Cortex of kidney (tissue), 1 donor: ENCODE measurements around the gene WASL.

Experiments
- DNase-seq: peaks from one replicate; lab custom pipeline; 2025; lab: John Stamatoyannopoulos, UW

Gene WASL

GRCh38 chr7:123690550-123690949 is 58.3 kb downstream of the WASL start:
- DNase-seq, result no peak

DNA sequence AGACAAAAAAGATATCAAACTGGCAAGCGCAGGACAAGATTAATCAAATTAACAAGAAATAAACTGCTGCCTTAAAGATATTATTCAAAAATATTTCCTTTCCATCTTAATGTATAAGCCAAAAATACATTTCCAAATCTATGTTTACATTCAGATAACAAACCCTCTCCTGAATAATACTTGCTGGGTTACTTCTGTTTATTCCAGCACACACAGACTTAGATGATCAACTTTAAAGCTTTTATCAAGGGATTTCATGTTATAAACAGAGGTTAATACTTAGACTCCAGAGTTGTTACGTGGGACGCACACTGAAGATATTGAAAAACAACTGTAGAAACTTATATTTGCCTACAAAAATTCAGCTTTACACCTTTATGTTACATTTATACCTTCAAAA is 59.6 kb downstream of the WASL start:
- no peak for DNase-seq

- no peak for DNase-seq
Observed at GRCh38 chr7:123687727-123688126, 61.1 kb downstream of the WASL start.

DNA sequence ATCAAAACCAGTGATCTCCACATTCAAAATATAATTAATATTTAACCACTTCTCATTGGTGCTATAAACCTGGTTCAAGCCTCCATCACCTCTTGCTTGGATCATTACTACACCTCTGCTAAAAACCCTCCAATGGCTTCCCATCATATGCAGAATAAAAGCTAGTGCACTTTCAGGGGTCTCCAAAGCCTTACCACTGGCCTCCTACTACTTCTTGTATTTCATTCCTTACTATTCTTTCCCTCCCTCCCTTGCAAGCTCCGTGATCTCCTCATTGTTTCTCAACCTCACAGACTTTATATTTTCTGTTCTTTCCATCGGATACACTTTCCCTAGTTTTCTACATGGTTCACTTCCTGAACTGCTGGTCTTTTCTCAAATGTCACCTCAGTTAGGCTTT is 61.6 kb downstream of the WASL start:
- no peak for DNase-seq

DNA sequence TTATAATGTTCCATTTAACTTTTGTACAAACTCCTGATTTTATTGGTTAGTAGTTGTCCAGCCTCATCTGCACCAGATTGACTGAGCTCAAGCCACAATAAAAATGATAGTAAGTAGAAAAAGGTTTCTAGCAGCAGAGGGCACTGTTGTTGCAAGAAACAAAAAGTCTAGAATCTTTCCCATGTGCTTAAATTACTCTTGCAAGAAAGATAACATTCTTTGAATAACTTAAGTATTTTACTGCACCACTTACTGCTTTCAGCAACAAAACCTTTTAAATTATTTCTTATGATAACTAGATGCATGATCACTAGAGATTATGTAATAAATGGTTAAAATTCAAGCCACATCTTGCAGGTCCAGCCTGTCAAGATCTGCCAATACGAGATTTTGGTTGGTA is 66.1 kb downstream of the WASL start:
- no peak for DNase-seq

DNA sequence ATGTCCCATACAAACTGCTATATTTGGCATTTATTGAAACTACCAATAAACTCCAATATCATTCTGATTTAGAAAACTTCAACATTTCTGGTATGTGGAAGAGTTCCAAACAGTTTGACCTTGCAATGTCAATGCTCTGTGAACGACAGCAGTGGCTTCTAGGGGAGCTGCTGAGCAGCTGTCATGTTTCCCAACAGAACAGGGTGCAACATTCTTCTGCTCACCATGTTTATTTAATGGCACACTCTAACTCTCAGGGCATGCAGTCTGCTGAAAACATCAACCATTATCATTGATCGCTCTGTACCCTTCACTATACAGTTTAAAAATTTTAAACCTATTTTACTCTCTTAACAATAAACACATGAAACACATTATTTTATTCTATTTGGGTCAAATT is 67.2 kb downstream of the WASL start:
- DNase-seq, result no peak

DNA sequence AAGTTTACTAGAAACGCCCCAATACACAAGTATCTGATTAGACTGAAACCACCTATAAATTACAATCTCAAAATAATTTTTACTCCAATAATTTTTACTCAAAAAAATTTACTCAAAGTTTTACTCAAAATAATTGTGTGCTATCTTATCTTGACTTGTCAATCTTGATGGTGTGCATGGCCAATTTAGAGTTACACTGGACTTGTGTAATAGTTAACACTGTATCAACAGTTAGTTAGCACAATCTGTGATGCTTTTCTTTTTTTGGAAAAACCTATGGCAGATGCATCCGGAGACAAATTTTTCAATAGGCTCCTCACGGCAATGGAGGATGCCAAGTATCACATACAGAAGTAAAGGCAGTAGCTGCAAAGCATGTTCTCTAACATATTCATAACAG is 68.2 kb downstream of the WASL start:
- no peak for DNase-seq

DNA sequence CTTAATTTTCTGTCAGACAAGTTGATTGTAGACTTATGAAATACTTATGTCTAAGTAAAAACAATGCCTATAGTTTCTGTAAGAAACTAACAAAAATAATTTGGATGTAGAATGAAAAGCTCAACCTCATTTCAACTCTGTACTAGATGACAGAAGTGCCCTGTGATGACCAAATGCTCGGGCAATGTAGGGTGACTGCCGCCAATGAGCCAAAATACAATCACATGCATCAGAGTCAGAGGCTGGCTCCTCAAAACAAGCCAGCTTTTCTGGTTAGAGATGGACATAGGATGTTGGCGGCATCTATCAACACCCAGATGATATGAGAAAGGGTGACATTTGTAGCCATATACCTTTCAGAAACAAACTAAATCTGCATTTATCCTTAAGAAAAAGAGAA is 69.2 kb downstream of the WASL start:
- no peak for DNase-seq

DNA sequence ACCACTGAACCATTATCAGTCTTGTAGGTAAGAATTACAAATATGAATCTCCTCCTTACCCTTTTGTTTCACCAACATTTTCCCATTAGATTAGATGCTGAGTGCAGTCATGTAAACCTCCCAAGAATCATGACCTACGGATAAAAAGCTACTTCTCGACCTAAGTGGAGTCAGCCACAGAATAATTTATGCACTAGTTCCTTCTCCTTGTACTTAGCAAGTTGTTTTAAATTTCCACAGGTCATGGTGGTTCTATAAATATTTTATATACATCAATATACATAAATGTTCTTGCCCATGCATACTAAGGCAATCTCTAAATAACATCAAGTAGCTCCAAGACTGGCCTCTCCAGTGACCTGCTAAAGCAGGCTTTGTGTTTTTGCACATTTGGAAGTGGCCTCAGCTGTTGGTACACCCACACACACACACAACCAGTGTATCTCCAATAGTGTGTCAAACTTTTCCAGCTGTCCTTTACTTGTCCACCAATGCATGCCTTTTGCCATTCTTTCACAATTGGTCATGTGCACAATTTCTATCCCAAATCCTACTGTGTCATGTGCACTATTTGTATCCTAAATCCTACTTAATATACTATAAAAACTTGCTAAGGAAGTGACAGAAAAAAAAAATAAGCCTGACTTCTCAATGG is 71.6 kb downstream of the WASL start:
- no peak for DNase-seq

- no peak for DNase-seq
Observed at GRCh38 chr7:123675181-123675473, 73.7 kb downstream of the WASL start.

DNA sequence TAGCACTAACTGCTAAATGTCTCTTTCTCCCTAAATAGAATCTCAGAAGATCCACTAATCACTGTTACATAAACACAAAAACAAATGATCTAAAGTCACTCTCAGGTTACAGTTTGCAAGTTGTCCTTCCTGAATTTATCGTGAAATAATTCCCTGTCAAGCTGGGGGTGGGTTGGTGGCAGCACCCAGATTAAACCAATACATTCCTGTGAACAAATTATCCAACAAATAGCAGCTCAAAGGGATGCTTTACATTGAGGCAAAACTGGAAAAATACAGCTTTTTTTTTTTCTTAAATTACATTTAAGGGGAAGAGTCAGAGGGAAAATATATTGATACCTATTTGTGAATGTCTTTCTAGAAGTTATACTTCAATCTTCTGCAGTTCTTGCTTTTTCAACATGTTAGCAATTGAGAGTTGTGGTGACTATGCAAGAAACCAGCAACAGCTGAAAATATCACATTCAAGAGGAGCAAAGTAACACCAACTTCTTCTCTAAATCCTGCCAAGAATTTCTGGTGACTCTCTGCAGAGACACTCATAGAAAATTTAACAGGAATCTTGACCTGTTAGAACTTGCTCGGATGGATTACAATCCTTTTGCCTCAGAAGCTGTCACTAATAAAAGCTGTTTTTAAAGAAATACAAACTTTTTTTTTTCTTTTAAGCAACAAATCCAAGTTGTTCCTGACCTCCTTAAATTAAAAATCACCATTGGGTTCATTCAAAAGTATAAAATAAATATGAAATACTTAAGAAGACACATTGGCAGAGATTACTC is 74.2 kb downstream of the WASL start:
- DNase-seq, result no peak

DNA sequence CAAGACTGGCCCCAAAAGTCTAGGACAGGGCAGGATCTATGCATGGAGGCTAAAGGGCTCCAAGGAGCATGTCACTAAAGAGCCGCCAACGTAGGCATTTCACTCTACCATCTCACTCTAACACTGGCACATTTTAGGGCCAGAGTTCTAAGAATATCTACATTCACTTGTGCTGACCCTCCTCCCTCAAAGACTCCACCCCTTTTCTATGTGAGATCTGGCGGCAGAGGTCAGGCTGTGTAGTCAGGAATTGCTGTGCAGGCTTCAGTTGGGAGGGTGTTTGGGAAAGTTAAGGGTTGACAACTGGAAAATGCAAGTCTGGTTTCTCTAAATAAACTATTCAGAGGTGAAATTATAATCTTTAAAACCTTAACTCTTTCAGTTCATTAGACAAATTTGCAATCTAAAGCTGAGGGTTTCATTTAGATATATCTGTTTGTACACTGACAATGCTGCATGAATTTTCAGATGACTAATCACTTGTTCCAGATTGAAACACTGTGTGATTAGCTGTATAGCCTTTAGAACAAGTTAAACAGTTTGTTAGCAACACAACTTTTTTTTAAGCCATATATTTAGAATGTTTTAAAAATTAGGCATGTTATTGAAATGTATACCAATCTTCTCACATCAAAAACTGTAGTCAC is 74.9 kb downstream of the WASL start:
- DNase-seq, result no peak

- no peak for DNase-seq
Observed at GRCh38 chr7:123673137-123673732, 75.6 kb downstream of the WASL start.

DNA sequence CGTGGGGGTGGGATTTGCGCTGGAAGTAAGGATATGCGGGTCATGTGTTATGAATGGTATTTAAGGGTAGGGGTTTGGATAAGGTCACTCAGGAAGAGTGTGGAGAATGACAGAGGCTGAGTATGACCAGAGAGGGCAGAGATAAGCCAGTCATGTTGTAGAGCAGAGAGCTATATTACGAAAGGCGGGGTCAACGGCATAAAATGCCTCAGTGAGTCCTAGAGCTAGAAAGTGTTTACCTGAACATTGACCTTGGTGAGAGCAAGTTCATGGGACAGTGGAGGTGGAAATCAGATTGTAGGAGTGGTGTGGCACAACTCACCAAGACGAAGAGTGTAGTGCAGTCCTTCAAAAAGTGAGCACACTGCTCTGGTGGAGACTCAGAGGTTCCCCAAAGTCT is 79.3 kb downstream of the WASL start:
- no peak for DNase-seq

DNA sequence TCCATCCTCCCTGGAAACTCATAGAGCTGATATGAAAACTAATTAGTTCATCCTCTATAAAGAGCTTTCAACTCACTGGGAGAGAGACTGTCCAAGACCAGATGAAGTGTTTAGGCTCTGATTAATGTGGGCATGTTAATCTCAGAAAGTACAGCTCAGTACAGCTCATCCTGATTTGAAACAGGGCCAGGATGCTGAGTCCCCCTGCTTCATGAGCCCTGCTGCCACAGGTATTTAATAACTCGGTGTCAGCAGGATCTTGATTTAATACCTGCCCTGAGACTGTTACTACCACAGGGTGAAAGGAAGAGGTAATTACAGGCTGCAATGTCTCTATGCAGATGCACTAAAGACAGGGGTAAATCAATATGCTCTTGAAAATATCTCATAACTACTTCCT is 82.3 kb downstream of the WASL start:
- no peak for DNase-seq

GRCh38 chr7:123665896-123666295 is 82.9 kb downstream of the WASL start:
- no peak for DNase-seq

DNA sequence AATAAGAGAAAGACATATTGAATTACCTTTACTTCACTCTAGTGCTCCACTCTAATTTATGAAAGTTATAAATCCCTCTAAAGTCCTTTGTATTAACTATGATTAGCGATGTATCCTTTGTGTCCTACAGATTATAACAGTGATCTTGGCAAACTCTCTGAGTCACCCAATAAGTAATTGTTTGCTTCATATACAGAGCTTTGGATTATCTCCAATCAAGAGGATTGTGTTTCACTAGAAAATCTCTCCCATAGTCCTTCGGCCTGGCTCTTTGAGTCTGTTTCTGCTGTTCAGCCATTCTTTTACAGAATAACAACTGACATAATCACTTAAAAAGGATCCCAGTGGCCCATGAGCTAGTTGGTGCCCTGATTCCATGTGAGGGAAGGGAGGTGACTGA is 83.6 kb downstream of the WASL start:
- no peak for DNase-seq

- DNase-seq, result no peak
Observed at GRCh38 chr7:123663200-123663599, 85.6 kb downstream of the WASL start.

DNA sequence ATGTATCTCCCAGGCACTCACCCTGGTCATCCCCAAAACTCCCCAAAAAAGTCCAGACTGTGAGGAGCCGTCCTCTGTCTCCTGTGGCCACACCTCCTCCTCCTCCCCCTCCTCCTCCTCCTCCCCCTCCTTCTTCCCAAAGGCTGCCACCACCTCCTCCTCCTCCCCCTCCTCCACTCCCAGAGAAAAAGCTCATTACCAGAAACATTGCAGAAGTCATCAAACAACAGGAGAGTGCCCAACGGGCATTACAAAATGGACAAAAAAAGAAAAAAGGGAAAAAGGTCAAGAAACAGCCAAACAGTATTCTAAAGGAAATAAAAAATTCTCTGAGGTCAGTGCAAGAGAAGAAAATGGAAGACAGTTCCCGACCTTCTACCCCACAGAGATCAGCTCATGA is 86.0 kb downstream of the WASL start:
- no peak for DNase-seq

GRCh38 chr7:123662293-123662692 is 86.5 kb downstream of the WASL start:
- DNase-seq, result no peak

GRCh38 chr7:123661765-123662164 is 87.0 kb downstream of the WASL start:
- DNase-seq, result no peak

- no peak for DNase-seq
Observed at GRCh38 chr7:123660514-123661354, 88.1 kb downstream of the WASL start.
